ENCODE data around the gene HIC2. TPM values are rescaled to one million over a fixed set of nuclear protein-coding genes. Genes with fewer than 3 reads are reported as not detected.

HIC2 gene
- total and polyA plus RNA-seq, 9 of the 15 experiments (the other 6 are each of a cell fraction or from before 2014, with no cell fraction given): 1.7 to 117 (median 35.5) TPM

DNA sequence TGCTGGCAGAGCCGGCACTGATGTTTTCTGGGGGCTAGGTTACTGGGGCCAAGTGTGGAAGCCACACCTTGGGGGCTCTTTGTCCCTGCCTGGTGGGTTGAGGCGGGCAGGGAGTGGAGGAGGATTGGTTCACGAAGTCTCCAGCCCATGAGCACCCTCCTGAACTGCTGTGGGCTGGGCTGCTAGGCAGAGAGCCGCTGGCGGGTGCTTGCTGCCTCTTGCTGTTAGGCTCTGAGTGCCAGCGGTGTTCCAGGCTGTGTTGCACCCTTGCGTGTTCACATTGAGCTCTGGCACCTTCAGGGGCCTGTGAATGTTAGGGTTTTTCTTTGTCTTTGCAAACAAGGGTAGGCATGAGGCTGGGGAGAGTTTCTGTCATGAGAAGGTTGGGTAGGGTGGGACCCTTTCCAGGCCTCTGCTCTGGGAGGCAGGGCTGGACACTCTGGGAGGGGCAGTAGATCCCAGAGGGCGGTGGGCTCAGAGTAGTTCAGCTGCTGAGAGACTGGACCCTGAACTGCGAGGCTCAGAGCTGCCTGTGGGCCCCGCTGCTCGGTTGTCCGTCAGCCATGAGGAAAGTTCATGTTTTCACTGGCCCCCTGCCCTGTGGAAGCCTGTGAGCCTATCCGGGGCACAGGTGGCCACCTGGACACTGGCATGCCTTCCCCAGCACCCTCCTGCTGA lies 26.0 kb downstream of the HIC2 start (continued):
- TF ChIP-seq ETV5 (CRISPR knock-in tag; IDR thresholded peaks at IDR 0.05; ENCODE audit: low read depth): no peak
- TF ChIP-seq ZNF184 (CRISPR knock-in tag; IDR thresholded peaks at IDR 0.05): no peak
- no peak for TF ChIP-seq POLR2H (tag; IDR thresholded peaks at IDR 0.05; ENCODE audit: low read depth)
- 0 out of 2 replicates have a peak, but pooled peaks have one; percentile 32 for TF ChIP-seq HDAC6 (IDR thresholded peaks at IDR 0.05; ENCODE audit: low read depth, low read length)
- no peak for TF ChIP-seq EGR1 (conservative IDR thresholded peaks at IDR 0.05)
- no peak for TF ChIP-seq HDAC1 (IDR thresholded peaks at IDR 0.05)
- TF ChIP-seq STAT5B (CRISPR knock-in tag; IDR thresholded peaks at IDR 0.05): no peak
- peak; percentile 35; the same call in 1 of the 2 replicates for TF ChIP-seq GABPB1 (CRISPR knock-in tag; IDR thresholded peaks at IDR 0.05)
- TF ChIP-seq, protein P1, sequence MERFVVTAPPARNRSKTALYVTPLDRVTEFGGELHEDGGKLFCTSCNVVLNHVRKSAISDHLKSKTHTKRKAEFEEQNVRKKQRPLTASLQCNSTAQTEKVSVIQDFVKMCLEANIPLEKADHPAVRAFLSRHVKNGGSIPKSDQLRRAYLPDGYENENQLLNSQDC (CRISPR knock-in tag; IDR thresholded peaks at IDR 0.05): no peak
- 0 out of 2 replicates have a peak, but pooled peaks have one; percentile 25 for TF ChIP-seq HDAC8 (tag; IDR thresholded peaks at IDR 0.05)
- TF ChIP-seq, protein P2, sequence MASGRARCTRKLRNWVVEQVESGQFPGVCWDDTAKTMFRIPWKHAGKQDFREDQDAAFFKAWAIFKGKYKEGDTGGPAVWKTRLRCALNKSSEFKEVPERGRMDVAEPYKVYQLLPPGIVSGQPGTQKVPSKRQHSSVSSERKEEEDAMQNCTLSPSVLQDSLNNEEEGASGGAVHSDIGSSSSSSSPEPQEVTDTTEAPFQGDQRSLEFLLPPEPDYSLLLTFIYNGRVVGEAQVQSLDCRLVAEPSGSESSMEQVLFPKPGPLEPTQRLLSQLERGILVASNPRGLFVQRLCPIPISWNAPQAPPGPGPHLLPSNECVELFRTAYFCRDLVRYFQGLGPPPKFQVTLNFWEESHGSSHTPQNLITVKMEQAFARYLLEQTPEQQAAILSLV (tag; IDR thresholded peaks at IDR 0.05): no peak
- TF ChIP-seq ATF1 (CRISPR knock-in tag; IDR thresholded peaks at IDR 0.05): 0 out of 2 replicates have a peak, but pooled peaks have one; percentile 16
- no peak for TF ChIP-seq ATF1 (tag; IDR thresholded peaks at IDR 0.05)
- 0 out of 2 replicates have a peak, but pooled peaks have one; percentile 24 for TF ChIP-seq POLR2G (IDR thresholded peaks at IDR 0.05; ENCODE audit: low read depth, low read length)
- no peak for TF ChIP-seq FUS (optimal IDR thresholded peaks at IDR 0.05; ENCODE audit: low read depth, low read length)
- TF ChIP-seq ZNF282 (CRISPR knock-in tag; IDR thresholded peaks at IDR 0.05): no peak
- no peak for TF ChIP-seq ZZZ3 (IDR thresholded peaks at IDR 0.05)
- TF ChIP-seq ZFP30 (CRISPR knock-in tag; IDR thresholded peaks at IDR 0.05; ENCODE audit: borderline replicate concordance): no peak
- no peak for TF ChIP-seq NCOR1 (IDR thresholded peaks at IDR 0.05)
- no peak for TF ChIP-seq BDP1 (IDR thresholded peaks at IDR 0.05; ENCODE audit: insufficient read depth, insufficient read length)
- TF ChIP-seq, protein P3, sequence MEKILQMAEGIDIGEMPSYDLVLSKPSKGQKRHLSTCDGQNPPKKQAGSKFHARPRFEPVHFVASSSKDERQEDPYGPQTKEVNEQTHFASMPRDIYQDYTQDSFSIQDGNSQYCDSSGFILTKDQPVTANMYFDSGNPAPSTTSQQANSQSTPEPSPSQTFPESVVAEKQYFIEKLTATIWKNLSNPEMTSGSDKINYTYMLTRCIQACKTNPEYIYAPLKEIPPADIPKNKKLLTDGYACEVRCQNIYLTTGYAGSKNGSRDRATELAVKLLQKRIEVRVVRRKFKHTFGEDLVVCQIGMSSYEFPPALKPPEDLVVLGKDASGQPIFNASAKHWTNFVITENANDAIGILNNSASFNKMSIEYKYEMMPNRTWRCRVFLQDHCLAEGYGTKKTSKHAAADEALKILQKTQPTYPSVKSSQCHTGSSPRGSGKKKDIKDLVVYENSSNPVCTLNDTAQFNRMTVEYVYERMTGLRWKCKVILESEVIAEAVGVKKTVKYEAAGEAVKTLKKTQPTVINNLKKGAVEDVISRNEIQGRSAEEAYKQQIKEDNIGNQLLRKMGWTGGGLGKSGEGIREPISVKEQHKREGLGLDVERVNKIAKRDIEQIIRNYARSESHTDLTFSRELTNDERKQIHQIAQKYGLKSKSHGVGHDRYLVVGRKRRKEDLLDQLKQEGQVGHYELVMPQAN (IDR thresholded peaks at IDR 0.05; ENCODE audit: borderline replicate concordance): no peak
- no peak for TF ChIP-seq SMARCB1 (IDR thresholded peaks at IDR 0.05; ENCODE audit: insufficient read length, low read depth)
- TF ChIP-seq ZNF431 (CRISPR knock-in tag; IDR thresholded peaks at IDR 0.05): no peak
- TF ChIP-seq ZNF24 (IDR thresholded peaks at IDR 0.05): no peak
- TF ChIP-seq, protein P4, sequence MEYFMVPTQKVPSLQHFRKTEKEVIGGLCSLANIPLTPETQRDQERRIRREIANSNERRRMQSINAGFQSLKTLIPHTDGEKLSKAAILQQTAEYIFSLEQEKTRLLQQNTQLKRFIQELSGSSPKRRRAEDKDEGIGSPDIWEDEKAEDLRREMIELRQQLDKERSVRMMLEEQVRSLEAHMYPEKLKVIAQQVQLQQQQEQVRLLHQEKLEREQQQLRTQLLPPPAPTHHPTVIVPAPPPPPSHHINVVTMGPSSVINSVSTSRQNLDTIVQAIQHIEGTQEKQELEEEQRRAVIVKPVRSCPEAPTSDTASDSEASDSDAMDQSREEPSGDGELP (CRISPR knock-in tag; IDR thresholded peaks at IDR 0.05; ENCODE audit: borderline replicate concordance): peak; percentile 41; the same call in 1 of the 2 replicates
- TF ChIP-seq KHSRP (IDR thresholded peaks at IDR 0.05): no peak
- TF ChIP-seq SREBF1 (IDR thresholded peaks at IDR 0.05; ENCODE audit: borderline replicate concordance, low read depth, low read length): no peak

Data from K562 (cell line).